Stromal cell of bone marrow (primary cell): ENCODE data around the gene RSPH6A.
A peak's percentile ranks its signal among the peaks of the same experiment; 100 is the strongest.

Experiments used
- DNase-seq: peaks from one replicate; pipeline ENCODE4 v3.0.0-alpha.2; 2012; ENCODE audit warnings: low read depth

Gene RSPH6A

GRCh38 chr19:45825263-45825605 is 10.1 kb upstream of the RSPH6A start:
- no peak for DNase-seq

DNA sequence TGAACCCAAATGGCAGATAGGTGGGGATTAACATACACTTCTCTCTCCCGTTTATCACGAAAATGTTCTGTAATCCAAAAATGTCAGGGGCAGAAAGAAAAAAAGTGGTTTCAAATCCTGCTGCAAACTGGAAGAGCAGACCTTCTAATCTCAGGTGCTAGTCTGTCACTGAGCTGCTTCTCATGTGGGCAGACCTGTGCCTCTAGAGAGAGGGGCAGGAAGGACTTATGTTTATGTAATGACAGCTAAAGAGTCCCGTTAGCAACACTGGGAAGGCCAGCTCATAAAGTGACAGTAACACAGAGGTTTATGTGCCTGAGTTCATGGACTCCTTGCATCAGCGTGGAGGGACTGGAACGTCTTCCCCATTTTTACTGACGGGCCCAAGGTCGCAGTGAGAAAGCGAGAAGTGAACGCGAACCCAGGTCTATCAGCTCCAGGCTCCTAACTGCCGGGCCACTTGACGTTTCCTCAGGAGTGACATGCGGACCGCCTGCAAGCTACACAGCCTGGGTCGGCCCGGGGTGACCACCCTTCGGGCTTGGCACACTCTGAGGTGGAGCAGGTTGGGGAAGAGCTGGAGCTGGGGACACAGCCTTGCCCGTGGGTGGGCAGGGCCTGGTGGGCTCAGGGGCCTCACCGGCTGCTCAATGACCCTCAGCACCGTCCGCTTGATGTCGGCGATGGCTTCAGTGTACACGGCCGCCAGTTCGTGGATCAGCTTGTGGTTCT is 9.6 kb upstream of the RSPH6A start:
- DNase-seq, result no peak

- DNase-seq, result no peak
Observed at GRCh38 chr19:45824041-45824471, 8.9 kb upstream of the RSPH6A start.

- DNase-seq, result no peak
Observed at GRCh38 chr19:45823182-45823581, 8.1 kb upstream of the RSPH6A start.

- DNase-seq, result no peak
Observed at GRCh38 chr19:45822716-45823115, 7.6 kb upstream of the RSPH6A start.

- DNase-seq, result no peak
Observed at GRCh38 chr19:45821570-45821969, 6.5 kb upstream of the RSPH6A start.

DNA sequence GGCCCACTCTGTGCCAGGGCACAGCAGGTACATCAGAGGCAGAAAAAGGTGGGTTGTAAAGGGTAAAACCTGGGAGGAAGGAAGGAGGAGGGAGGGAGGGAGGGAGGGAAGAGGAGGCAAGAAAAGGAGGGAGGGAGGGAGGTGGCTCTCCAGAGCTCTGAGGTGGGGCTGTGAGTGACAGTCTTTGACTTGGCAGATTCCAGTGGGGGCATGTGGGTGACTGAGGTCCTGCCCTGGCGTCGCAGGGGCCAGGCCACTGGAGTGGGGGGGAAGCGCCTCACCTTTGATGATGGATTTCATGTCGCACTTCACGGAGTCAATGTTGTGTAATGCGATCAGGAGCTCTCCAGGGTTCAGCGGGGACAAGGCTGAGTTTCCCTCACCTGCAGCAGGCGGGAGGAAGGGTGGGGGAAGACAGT is 6.0 kb upstream of the RSPH6A start:
- no peak for DNase-seq

- DNase-seq, result no peak
Observed at GRCh38 chr19:45820413-45821102, 5.5 kb upstream of the RSPH6A start.

GRCh38 chr19:45819769-45820168 is 4.7 kb upstream of the RSPH6A start:
- no peak for DNase-seq

DNA sequence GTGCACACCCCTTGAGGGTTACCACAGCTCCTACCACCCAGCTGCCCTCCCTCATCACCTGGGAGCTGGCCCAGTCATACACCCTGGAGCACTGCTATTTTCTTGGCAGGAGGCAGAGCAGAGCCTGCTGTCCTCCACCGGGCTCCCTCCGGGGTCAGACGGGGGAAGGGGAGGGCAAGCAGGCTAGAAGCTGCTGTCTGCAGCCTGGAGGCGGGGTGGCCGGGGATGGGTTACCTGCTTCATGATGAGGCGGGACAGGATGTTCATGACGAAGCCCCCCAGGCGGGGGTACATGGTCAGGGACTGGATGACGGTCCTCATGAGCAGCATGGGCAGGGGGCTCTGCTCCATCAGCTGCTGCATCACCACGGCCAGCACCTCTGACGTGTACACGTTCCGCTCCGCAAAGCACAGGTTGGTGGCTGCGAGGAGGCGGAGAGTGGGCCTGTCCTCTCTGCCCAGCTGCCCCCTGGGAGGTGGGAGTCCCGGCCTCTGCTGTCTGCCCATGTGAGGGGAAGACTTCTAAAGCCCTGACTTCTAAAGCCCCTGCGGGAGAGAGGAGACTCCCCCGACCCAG is 2.7 kb upstream of the RSPH6A start:
- no peak for DNase-seq

DNA sequence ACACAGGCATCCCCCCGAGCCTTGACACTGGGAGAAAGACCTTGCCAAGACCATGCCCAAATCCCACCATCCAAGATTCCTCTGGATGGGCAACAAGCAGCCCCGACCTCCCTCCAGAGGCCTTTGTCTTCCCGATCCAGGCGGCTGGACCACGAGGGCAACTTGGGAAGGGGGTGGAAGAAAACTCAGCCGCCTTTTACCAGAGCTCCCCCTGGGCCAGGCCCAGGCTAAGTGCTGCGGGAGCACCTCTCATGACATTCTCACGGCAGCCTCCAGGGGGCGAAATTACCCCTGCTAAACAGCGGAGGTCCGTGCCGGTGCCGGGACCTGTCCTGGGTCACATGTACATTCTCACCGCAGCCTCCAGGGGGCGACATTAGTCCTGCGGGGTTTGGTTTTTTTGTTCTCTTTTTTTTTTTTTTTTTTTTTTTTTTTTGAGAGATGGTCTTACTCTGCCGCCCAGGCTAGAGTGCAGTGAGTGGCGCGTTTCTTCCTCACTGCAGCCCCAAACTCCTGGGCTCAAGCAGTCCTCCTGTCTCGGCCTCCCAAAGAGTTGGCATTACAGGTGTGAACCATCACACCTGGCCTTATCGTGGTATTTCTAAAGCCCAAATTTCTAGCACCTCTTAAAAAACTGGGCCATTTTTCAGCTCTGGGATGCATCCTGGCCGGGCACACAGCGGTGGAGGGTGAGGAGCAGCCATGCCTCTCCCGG is 2.1 kb upstream of the RSPH6A start:
- DNase-seq, result peak; percentile 83

DNA sequence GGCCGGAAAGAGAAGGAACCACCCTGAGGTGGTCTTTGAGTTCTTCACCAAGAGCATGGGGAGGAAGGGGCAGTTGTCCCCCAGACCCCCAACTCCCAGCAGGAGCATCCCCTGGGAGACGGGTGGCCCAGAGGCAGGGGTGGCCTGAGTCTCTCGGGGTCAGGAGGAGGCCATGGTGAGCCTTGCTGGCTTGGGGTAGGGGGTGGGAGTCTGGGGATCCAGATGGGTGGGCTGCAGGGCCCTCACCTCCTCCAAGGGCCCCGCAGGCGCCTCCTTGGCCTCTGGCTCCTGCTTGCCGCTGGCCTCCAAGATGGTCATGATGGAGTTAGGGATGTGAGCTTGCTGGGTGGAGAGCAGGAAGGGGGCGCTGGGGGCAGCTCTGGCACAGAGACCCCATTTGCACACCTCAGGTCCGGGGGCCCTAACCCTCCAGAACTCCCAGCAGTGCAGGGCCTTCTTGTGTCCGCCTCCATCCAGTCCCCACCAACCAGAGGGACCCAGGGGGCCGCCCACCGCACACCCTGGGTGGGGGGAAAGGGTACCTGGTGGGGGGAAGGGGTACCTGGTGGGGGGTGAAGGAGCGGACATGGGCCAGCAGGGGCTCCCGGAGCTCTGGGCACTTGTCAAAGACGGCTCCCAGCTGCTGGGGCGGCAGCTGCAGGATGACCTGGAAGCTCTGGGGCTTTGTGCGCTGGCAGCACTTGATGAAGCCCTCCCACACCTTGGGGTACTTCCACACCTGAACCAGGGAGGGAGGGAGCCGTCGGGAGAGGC is 1.3 kb upstream of the RSPH6A start:
- DNase-seq, result no peak

DNA sequence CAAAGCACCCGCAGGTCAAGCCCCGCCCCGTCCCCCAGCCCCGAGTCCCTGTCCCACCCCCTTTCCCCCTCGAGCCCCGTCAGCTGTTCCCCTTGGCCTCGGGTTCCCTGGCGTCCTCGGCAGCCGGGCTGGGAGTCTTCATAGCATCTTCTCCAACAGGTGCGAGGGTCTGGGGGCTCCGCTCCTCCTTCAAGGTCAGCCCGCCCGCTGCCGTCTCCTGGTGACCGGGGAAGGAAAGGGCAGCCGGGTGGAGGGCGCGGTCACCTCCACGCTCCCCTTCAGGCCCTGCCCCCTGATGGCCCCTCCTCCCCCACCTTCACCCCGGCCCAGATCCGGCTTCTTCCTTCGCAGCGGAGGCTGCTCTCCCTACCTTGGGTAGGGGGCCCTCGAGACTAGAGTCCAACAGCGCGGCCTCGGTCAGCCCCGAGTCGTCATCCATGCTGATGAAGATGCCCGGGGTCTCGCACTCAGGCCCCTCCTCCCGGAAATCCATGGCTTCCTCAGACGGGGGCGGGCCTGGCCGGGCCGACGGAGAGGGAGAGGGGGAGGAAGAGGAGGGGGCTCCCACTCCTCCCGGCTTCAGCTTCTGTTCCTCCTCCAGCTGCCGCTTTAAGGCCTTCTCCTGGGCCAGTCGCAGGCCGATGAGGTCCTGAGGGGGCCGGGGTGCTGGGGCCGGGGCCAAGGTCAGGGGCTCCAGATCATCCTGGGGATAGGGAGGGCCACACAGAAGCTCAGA is 541 bp upstream of the RSPH6A start:
- DNase-seq, result no peak

GRCh38 chr19:45814166-45814780 is 835 bp downstream of the RSPH6A start:
- DNase-seq, result no peak

- DNase-seq, result no peak
Observed at GRCh38 chr19:45812297-45812696, 2.8 kb downstream of the RSPH6A start.

DNA sequence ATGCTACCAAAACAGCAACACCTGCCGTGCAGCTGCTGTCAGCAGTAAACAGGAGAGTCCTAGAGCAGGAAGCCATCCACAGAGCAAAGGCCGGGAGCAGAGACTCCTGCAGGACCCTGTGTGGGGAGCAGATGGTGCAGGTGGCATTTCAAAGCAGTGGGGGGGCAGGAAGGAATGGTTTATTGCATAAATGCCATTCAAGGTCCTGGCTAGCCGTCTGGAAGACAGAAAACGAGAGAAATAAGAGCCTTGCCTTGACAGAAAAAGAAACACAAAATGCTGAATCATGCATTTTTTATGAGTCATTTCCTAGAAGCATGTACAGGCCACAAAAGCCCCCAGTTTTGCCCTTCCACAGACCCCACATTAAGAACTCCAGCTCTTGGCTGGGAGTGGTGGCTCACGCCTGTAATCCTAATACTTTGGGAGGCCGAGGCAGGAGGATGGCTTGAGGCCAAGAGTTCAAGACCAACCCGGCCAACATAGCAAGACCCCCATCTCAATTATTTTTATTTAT is 5.4 kb downstream of the RSPH6A start:
- DNase-seq, result peak; percentile 41

GRCh38 chr19:45805719-45806118 is 9.4 kb downstream of the RSPH6A start:
- DNase-seq, result no peak

- DNase-seq, result no peak
Observed at GRCh38 chr19:45804959-45805230, 10.2 kb downstream of the RSPH6A start.

DNA sequence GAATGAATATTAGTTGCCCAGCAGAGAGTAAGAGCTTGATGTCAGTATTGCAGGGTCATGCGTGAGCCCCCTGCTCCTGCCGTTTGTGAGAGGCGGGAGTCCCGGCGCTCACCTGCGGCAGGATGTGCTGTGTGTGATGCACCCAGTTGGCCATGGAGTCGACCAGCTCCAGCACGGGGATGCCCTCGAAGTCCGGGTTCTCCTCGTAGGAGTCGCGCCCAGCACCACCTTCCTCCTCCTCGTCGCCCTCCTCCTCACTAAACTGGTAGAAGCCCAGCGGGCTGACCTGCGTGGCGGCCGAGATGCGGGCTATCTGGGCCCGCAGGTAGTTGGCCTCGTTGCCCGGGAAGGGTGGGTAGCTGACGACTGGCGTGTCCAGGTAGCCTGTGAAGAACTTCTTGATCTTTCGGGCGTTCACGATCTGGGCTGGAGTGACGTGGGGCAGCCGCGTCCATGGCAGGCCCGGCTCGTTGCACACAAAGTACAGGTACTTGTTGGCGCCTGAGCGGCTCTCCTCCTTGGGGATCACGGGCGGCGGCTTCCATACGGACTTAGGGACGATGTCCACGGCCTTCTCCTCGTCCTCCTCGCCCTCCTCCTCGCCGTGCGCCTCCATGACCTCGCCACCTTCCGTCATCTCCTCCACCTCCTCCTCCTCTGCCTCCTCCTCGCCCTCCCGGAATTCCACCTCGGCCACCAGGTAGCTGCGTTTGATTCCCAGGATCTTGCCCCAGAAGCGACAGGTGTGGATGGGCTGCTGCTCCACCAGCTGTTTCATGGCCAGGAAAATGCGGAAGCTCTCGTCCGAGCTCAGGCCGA is 10.8 kb downstream of the RSPH6A start:
- DNase-seq, result no peak

DNA sequence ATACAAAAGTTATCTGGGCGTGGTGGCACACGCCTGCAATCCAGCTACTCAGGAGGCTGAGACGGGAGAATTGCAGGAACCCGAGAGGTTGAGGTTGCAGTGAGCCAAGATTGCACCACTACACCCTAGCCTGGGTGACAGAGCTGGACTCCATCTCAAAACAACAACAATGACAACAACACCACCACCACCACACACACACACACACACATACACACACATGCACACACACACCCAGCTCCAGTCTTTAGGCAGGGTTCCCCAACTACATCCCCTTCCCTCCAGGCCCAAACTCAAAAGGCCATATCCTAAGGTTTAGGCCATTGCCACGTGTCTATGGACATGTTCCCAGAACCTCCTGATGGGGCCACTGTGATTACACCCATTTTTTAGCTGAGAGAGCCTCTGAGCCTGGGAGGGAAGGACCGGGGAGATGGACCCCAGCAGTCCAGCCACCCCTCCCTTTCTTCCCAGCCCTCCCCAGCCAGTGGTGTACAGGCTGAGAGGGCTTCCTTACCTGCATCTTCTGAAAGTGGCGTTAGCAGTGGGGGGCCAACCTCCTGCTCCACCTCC is 13.4 kb downstream of the RSPH6A start:
- DNase-seq, result no peak
